K562 (cell line): ENCODE measurements around the gene ALPK1. TPM values are rescaled to one million over a fixed set of nuclear protein-coding genes. Genes with fewer than 3 reads are reported as not detected.
A peak's percentile ranks its signal among the peaks of the same experiment; 100 is the strongest.

Experiments
- JUND ChIP-seq, 2 experiments: IDR thresholded peaks; 2 replicates in 1 of 2; 3 replicates in 1 of 2; pipeline ENCODE4 v1.6.1; 2011; ENCODE audit warnings: borderline replicate concordance in 2 of 2, low read depth in 2 of 2, low read length in 2 of 2, improper control_type of control experiment in 1 of 2, missing biosample characterization in 1 of 2, missing genetic modification characterization in 1 of 2, missing genetic modification reagents in 1 of 2
- SMAD4 ChIP-seq: fragments of 250-450 bp; sonication (Bioruptor Pico); conservative IDR thresholded peaks from 2 replicates; pipeline ENCODE4 v1.8.0; 2021; ENCODE audit warnings: inconsistent platforms, mild to moderate bottlenecking, moderate library complexity
- SP1 ChIP-seq: sonication (generic); formaldehyde crosslinking; IDR thresholded peaks from 2 replicates; pipeline ENCODE4 v1.8.1; 2022; ENCODE audit warnings: mild to moderate bottlenecking, missing genetic modification reagents
- ZNF24 ChIP-seq: fragments of 450-650 bp; IDR thresholded peaks from 2 replicates; pipeline ENCODE4 v1.6.1; 2016
- polyA plus RNA-seq, 8 experiments: library from polyadenylated mRNA; depleted of rRNA in 4 of 8; stranded (reverse) in 5 of 8; unstranded in 3 of 8; fragments of >200 nt; fragmentation: Nextera tagmentation in 2 of 8; fragmentation: Illumina TruSeq in 1 of 8; extraction: Ambion mirVana in 2 of 8; extraction: Trizol in 1 of 8; gene quantifications; 2 replicates each; pipeline versions ENCODE4 v1.2.1 to v1.2.3, GENCODE V29; 2011 to 2014; ENCODE audit warnings: inconsistent platforms in 1 of 8, missing spikeins in 1 of 8
- total RNA-seq, 7 experiments: library from RNA; depleted of rRNA in 6 of 7; stranded (reverse); fragments of >200 nt in 6 of 7; fragmentation: Illumina TruSeq in 2 of 7; extraction: Trizol in 2 of 7; gene quantifications; 2 replicates each; pipeline versions ENCODE4 v1.2.1 to v1.2.3, GENCODE V29; 2011 to 2021; ENCODE audit warnings: low replicate concordance in 1 of 7
- TF ChIP-seq, protein P1 (sequence below): fragments of 450-650 bp; IDR thresholded peaks from 2 replicates; pipeline ENCODE4 v1.6.1; 2016; ENCODE audit warnings: mild to moderate bottlenecking, moderate library complexity
- TF ChIP-seq, protein P2 (sequence below): sonication (generic); formaldehyde crosslinking; IDR thresholded peaks from 2 replicates; pipeline ENCODE4 v1.8.0; 2022; ENCODE audit warnings: missing genetic modification reagents, mild to moderate bottlenecking, moderate library complexity, borderline replicate concordance
- TF ChIP-seq, protein P3 (sequence below), 2 experiments: IDR thresholded peaks; 2 replicates each; pipeline ENCODE4 v1.6.1; 2011; ENCODE audit warnings: borderline replicate concordance in 1 of 2, control low read depth in 1 of 2, low read depth in 1 of 2, low read length in 1 of 2, mild to moderate bottlenecking in 1 of 2, mixed read lengths in 1 of 2, moderate library complexity in 1 of 2; ENCODE audit not compliant: insufficient read depth in 1 of 2, insufficient read length in 1 of 2, poor library complexity in 1 of 2, severe bottlenecking in 1 of 2; ENCODE audit errors: extremely low read depth in 1 of 2
- TF ChIP-seq, protein P4 (sequence below): IDR thresholded peaks from 2 replicates; pipeline ENCODE4 v1.6.1; 2011; ENCODE audit warnings: borderline replicate concordance, low read depth, mild to moderate bottlenecking, moderate library complexity, low read length; ENCODE audit not compliant: insufficient read depth, poor library complexity, severe bottlenecking

ALPK1 gene
- total and polyA plus RNA-seq, 9 of the 15 experiments (the other 6 are each of a cell fraction or from before 2014, with no cell fraction given) = 2.3 to 6.9 (median 4.6) TPM

DNA sequence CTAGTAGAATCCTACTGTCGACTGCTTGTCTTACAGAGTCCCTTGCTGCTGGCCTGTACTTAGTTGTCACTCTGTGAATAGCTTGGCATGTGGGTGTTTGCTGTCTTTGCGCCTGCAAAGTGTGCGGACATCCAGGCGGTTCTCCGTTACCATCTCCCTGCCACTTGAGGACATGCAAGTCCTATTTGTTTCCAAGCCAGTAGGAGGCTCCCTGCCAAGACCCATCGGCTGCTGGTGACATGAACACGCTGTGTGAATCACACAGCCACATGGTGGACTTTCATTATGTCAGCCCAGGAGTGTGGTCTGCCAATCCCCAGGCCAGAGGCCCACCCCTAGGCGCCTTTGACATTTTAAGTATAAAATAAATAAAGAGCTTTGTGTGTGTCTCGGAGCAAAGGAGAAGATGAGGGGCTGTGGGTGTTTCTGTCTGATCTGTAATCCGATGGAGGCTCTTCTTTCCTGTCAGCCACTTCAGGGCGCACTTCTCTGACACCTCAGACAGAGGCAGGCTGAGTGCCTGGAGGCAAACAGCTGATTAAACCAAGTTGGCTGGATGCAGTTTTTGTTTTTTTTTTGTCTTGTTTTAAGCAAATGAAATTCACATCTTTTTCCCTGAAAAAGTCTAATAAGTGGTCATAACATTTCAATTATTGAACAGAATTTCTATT lies 51.5 kb downstream of the ALPK1 start (continued):
- TF ChIP-seq, protein P1, sequence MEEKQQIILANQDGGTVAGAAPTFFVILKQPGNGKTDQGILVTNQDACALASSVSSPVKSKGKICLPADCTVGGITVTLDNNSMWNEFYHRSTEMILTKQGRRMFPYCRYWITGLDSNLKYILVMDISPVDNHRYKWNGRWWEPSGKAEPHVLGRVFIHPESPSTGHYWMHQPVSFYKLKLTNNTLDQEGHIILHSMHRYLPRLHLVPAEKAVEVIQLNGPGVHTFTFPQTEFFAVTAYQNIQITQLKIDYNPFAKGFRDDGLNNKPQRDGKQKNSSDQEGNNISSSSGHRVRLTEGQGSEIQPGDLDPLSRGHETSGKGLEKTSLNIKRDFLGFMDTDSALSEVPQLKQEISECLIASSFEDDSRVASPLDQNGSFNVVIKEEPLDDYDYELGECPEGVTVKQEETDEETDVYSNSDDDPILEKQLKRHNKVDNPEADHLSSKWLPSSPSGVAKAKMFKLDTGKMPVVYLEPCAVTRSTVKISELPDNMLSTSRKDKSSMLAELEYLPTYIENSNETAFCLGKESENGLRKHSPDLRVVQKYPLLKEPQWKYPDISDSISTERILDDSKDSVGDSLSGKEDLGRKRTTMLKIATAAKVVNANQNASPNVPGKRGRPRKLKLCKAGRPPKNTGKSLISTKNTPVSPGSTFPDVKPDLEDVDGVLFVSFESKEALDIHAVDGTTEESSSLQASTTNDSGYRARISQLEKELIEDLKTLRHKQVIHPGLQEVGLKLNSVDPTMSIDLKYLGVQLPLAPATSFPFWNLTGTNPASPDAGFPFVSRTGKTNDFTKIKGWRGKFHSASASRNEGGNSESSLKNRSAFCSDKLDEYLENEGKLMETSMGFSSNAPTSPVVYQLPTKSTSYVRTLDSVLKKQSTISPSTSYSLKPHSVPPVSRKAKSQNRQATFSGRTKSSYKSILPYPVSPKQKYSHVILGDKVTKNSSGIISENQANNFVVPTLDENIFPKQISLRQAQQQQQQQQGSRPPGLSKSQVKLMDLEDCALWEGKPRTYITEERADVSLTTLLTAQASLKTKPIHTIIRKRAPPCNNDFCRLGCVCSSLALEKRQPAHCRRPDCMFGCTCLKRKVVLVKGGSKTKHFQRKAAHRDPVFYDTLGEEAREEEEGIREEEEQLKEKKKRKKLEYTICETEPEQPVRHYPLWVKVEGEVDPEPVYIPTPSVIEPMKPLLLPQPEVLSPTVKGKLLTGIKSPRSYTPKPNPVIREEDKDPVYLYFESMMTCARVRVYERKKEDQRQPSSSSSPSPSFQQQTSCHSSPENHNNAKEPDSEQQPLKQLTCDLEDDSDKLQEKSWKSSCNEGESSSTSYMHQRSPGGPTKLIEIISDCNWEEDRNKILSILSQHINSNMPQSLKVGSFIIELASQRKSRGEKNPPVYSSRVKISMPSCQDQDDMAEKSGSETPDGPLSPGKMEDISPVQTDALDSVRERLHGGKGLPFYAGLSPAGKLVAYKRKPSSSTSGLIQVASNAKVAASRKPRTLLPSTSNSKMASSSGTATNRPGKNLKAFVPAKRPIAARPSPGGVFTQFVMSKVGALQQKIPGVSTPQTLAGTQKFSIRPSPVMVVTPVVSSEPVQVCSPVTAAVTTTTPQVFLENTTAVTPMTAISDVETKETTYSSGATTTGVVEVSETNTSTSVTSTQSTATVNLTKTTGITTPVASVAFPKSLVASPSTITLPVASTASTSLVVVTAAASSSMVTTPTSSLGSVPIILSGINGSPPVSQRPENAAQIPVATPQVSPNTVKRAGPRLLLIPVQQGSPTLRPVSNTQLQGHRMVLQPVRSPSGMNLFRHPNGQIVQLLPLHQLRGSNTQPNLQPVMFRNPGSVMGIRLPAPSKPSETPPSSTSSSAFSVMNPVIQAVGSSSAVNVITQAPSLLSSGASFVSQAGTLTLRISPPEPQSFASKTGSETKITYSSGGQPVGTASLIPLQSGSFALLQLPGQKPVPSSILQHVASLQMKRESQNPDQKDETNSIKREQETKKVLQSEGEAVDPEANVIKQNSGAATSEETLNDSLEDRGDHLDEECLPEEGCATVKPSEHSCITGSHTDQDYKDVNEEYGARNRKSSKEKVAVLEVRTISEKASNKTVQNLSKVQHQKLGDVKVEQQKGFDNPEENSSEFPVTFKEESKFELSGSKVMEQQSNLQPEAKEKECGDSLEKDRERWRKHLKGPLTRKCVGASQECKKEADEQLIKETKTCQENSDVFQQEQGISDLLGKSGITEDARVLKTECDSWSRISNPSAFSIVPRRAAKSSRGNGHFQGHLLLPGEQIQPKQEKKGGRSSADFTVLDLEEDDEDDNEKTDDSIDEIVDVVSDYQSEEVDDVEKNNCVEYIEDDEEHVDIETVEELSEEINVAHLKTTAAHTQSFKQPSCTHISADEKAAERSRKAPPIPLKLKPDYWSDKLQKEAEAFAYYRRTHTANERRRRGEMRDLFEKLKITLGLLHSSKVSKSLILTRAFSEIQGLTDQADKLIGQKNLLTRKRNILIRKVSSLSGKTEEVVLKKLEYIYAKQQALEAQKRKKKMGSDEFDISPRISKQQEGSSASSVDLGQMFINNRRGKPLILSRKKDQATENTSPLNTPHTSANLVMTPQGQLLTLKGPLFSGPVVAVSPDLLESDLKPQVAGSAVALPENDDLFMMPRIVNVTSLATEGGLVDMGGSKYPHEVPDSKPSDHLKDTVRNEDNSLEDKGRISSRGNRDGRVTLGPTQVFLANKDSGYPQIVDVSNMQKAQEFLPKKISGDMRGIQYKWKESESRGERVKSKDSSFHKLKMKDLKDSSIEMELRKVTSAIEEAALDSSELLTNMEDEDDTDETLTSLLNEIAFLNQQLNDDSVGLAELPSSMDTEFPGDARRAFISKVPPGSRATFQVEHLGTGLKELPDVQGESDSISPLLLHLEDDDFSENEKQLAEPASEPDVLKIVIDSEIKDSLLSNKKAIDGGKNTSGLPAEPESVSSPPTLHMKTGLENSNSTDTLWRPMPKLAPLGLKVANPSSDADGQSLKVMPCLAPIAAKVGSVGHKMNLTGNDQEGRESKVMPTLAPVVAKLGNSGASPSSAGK = peak; percentile 94
- TF ChIP-seq, protein P2, sequence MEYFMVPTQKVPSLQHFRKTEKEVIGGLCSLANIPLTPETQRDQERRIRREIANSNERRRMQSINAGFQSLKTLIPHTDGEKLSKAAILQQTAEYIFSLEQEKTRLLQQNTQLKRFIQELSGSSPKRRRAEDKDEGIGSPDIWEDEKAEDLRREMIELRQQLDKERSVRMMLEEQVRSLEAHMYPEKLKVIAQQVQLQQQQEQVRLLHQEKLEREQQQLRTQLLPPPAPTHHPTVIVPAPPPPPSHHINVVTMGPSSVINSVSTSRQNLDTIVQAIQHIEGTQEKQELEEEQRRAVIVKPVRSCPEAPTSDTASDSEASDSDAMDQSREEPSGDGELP (CRISPR knock-in tag) = peak; percentile 18; the same call in 1 of the 2 replicates
- TF ChIP-seq, protein P3, sequence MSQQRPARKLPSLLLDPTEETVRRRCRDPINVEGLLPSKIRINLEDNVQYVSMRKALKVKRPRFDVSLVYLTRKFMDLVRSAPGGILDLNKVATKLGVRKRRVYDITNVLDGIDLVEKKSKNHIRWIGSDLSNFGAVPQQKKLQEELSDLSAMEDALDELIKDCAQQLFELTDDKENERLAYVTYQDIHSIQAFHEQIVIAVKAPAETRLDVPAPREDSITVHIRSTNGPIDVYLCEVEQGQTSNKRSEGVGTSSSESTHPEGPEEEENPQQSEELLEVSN (IDR thresholded peaks at IDR 0.05; ENCODE audit: borderline replicate concordance in 1 of 2, extremely low read depth in 1 of 2, insufficient read depth in 1 of 2, insufficient read length in 1 of 2, low read depth in 1 of 2, low read length in 1 of 2, poor library complexity in 1 of 2, severe bottlenecking in 1 of 2) = peak in 1 of 2 experiments; percentile 56
- TF ChIP-seq ZNF24 (0 out of 2 replicates have a peak, but pooled peaks have one; percentile 42), SP1 (CRISPR knock-in tag) (no peak), JUND (IDR thresholded peaks at IDR 0.05; ENCODE audit: borderline replicate concordance, low read depth, low read length) (no peak), JUND (tag; IDR thresholded peaks at IDR 0.05; ENCODE audit: borderline replicate concordance, low read depth, low read length) (peak; percentile 12; the same call in 1 of the 3 replicates), SMAD4 (CRISPR knock-in tag) (0 out of 2 replicates have a peak, but pooled peaks have one; percentile 27)
- TF ChIP-seq, protein P4, sequence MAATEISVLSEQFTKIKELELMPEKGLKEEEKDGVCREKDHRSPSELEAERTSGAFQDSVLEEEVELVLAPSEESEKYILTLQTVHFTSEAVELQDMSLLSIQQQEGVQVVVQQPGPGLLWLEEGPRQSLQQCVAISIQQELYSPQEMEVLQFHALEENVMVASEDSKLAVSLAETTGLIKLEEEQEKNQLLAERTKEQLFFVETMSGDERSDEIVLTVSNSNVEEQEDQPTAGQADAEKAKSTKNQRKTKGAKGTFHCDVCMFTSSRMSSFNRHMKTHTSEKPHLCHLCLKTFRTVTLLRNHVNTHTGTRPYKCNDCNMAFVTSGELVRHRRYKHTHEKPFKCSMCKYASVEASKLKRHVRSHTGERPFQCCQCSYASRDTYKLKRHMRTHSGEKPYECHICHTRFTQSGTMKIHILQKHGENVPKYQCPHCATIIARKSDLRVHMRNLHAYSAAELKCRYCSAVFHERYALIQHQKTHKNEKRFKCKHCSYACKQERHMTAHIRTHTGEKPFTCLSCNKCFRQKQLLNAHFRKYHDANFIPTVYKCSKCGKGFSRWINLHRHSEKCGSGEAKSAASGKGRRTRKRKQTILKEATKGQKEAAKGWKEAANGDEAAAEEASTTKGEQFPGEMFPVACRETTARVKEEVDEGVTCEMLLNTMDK = peak; percentile 54
